Memory B cell (primary cell): Measurements from ENCODE around the gene CSTPP1.
"Not testable (repeated sequence)": the region's sequence is repeated elsewhere in the genome, so short reads cannot be mapped to it uniquely, and the experiment has no call there.

Source experiments
- ATAC-seq: fragments of 150-1000 bp; cut with Tn5 transposase; 2 replicates; pipeline ENCODE4 v1.10.0; 2021; ENCODE audit warnings: low read depth, mild to moderate bottlenecking, moderate library complexity
- DNase-seq, 2 donors: peaks; one replicate each; pipeline ENCODE4 v3.0.0; 2022; ENCODE audit warnings: low spot score in 2 of 2
- H3K27ac Mint-ChIP-seq: one replicate; pipeline ENCODE4 v1.8.0; 2022; ENCODE audit warnings: mild to moderate bottlenecking, moderate library complexity, mixed read lengths
- H3K27me3 Mint-ChIP-seq: one replicate; pipeline ENCODE4 v1.8.0; 2022; ENCODE audit warnings: mixed read lengths
- H3K36me3 Mint-ChIP-seq: one replicate; pipeline ENCODE4 v1.8.0; 2022; ENCODE audit warnings: mild to moderate bottlenecking, mixed read lengths
- H3K4me1 Mint-ChIP-seq: one replicate; pipeline ENCODE4 v1.8.0; 2022; ENCODE audit warnings: mixed read lengths
- H3K4me3 Mint-ChIP-seq: one replicate; pipeline ENCODE4 v1.8.0; 2022; ENCODE audit warnings: mild to moderate bottlenecking, moderate library complexity, mixed read lengths
- H3K9me3 Mint-ChIP-seq: one replicate; pipeline ENCODE4 v1.8.0; 2022; ENCODE audit warnings: mixed read lengths

Gene CSTPP1

DNA sequence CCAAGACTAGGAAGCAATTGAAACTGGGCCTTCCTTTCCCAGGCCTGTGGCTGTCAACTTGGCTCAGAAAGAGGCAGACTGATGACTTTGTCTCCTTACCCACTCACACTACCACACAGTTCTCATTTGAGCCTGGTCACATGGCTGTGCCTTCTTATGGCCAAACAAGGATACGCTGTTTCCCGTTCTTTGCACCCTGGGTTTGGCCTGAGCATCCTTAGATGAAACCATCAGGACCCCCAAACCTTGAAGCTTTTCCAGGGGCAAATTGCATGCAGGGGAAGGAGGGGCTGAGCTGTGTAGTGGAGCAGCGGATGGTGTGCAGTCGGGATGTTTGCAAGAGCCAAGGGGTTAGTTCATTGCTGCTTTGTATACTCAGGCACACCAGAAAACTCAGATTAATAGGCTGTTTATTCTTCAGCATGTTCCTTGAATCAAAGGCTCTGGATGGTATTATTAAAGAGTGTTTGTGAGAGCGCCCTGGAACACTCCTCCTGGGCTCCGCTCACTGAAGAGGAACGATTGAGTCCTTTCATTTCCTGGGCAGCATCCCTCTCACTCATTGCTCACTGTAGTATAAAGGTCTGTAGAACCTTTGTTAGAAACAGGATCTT lies 170.3 kb downstream of the CSTPP1 start:
- no peaks in the 10 kb centered on the region for H3K27me3 Mint-ChIP-seq
- peaks cover 8% of the 10 kb centered on the region for H3K4me1 Mint-ChIP-seq
- H3K36me3 Mint-ChIP-seq = no peaks in the 10 kb centered on the region
- ATAC-seq (no peak), DNase-seq (no peak)
- H3K9me3 Mint-ChIP-seq = no peaks in the 10 kb centered on the region
- H3K27ac Mint-ChIP-seq = no peak overlapping the region
- H3K4me3 Mint-ChIP-seq = no peak overlapping the region

DNA sequence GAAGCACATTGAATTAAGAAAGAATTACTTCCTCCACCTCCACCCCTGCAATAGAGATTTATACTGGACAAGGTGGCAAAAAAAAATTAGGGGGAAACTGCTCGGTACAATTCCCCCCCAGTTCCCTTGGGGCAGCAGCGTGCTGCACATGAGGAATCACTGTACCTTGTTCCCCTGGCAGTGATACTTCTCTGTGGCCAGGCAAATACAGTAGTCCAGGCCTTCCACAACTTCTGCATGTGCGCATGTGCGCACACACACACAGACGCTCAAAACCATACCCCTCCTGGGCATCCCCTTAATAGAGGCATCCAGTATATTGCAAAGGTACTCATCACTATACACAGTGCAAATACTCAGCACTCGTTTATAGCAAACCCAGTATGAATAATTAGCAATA lies 171.2 kb downstream of the CSTPP1 start:
- DNase-seq (no peak), ATAC-seq (no peak)
- no peaks in the 10 kb centered on the region for H3K9me3 Mint-ChIP-seq
- H3K27ac Mint-ChIP-seq = no peak overlapping the region
- H3K4me3 Mint-ChIP-seq = no peak overlapping the region
- no peaks in the 10 kb centered on the region for H3K27me3 Mint-ChIP-seq
- peaks cover 8% of the 10 kb centered on the region for H3K4me1 Mint-ChIP-seq
- no peaks in the 10 kb centered on the region for H3K36me3 Mint-ChIP-seq

DNA sequence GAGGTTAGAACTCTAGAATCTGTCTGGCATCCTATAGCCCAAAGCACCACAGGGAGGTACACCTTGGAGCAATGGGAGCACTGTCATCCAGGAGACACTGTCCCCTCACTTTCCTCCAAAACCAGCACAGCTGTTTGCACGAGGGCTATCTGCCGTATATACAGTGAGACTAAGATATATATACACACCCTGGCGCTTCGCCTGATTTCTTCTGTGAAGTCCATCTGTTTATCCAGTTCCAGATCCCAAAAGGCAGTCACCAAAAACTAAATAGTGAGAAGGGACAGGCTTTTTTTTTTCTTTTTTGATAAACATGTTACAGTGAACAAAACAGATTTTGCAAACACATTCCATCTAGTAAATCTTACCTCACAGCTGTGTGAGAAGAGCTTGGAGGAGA lies 171.7 kb downstream of the CSTPP1 start:
- Mint-ChIP-seq H3K27me3 (no peaks in the 10 kb centered on the region), H3K9me3 (no peaks in the 10 kb centered on the region), H3K4me3 (no peak overlapping the region), H3K27ac (no peak overlapping the region), H3K4me1 (peaks cover 8% of the 10 kb centered on the region), H3K36me3 (peaks cover 2% of the 10 kb centered on the region)
- ATAC-seq (no peak), DNase-seq (no peak)

DNA sequence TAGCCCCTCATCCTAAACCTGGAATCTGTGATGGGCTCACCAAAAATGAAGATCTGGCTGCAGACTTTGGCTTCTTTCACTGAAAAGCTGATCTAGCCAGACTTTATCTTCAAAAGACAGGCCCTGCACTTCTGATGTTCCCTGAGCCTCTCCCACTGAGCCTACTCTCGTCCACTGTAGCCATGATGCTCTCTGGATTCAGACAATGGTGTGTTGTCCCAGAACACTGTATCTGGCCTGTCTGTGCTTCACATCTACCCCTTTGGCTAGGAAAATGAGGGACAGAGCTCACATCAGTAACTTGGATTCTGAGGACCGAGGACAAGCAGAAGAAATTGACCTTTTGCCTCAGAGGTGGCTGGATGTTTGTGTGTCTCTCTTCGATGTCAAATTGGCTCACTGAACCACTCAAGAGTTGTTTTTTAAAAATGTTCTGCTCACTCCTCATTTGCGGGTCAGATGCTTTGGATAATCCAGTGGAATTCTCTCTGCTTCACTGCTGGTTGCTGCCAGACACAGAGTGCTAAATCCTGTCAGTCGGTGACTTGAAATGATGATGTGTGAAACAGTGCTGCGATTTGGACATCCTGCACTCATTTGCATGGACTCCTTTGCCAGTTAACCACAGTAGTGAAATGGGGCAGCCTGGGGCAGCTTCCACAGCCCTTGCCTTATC lies 172.6 kb downstream of the CSTPP1 start:
- peaks cover 2% of the 10 kb centered on the region for H3K36me3 Mint-ChIP-seq
- no peaks in the 10 kb centered on the region for H3K9me3 Mint-ChIP-seq

DNA sequence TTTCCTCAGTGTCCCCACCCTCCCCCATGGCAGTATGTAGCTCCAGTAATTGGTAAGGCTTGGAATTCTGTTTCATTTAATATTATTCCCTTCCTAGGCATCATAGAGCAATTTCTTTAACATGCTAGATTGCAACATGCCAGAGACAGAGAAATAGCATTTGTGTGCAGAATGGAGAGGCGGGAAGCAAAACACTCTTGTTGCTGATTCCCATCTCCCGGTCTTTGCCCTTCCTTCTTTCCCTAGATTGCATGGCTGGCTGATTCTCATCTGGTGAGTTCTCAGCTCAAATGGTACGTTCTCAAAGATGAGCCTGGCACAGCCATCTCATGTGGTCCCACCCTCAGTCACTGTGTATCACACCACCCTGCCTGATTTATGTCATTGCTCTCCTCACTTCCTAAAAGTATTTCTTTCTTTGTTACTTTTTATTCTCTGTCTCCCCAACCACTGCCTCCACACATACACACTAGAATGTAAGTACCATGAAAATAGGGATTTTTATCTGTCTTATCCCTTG lies 173.2 kb downstream of the CSTPP1 start:
- Mint-ChIP-seq H3K27me3 (no peaks in the 10 kb centered on the region), H3K4me1 (peaks cover 8% of the 10 kb centered on the region), H3K9me3 (no peaks in the 10 kb centered on the region), H3K4me3 (no peak overlapping the region), H3K27ac (no peak overlapping the region), H3K36me3 (peaks cover 2% of the 10 kb centered on the region)
- no peak for DNase-seq
- ATAC-seq = no peak

More for the DNA sequence above, 172.6 kb downstream of the CSTPP1 start:
- peaks cover 8% of the 10 kb centered on the region for H3K4me1 Mint-ChIP-seq
- DNase-seq (no peak), ATAC-seq (no peak)
- H3K4me3 Mint-ChIP-seq = no peak overlapping the region
- H3K27ac Mint-ChIP-seq = no peak overlapping the region
- no peaks in the 10 kb centered on the region for H3K27me3 Mint-ChIP-seq

DNA sequence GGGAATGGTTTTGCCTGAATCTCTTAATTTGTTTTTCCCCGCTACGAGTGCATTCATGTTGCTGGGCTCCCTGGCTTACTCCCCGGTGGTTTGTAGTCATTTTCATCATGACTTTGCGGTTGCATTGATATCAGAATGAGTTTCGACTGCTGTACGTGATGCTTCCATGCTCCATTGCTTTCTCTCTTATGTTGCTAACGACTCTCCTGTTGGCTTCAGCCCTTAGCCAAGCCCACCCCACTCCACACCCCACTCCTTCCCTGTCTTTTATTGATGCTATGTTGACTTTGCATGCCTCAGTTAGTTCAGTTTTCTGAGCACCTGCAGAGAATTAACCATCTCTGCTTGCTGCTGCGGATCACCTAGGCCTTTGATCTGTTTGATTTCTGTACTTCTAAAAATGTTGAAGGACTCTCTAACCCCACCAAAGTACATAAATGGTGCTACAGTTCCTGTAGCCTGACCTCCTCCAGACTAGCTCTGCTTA lies 174.8 kb downstream of the CSTPP1 start:
- H3K27me3 Mint-ChIP-seq = no peaks in the 10 kb centered on the region
- peak; percentile 43 for ATAC-seq

DNA sequence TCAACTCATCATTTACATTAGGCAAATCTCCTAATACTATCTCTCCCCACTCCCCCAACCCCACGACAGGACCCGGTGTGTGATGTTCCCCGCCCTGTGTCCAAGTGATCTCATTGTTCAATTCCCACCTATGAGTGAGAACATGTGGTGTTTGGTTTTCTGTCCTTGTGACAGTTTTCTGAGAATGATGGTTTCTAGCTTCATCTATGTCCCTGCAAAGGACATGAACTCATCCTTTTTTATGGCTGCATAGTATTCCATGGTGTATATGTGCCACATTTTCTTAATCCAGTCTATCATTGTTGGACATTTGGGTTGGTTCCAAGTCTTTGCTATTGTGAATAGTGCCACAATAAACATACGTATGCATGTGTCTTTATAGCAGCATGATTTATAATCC lies 176.4 kb downstream of the CSTPP1 start:
- not testable (repeated sequence) for ATAC-seq, H3K9me3 Mint-ChIP-seq

More for the DNA sequence above, 174.8 kb downstream of the CSTPP1 start:
- Mint-ChIP-seq H3K27ac (no peak overlapping the region), H3K4me3 (no peak overlapping the region), H3K9me3 (no peaks in the 10 kb centered on the region), H3K4me1 (peaks cover 8% of the 10 kb centered on the region), H3K36me3 (peaks cover 6% of the 10 kb centered on the region)
- no peak for DNase-seq

DNA sequence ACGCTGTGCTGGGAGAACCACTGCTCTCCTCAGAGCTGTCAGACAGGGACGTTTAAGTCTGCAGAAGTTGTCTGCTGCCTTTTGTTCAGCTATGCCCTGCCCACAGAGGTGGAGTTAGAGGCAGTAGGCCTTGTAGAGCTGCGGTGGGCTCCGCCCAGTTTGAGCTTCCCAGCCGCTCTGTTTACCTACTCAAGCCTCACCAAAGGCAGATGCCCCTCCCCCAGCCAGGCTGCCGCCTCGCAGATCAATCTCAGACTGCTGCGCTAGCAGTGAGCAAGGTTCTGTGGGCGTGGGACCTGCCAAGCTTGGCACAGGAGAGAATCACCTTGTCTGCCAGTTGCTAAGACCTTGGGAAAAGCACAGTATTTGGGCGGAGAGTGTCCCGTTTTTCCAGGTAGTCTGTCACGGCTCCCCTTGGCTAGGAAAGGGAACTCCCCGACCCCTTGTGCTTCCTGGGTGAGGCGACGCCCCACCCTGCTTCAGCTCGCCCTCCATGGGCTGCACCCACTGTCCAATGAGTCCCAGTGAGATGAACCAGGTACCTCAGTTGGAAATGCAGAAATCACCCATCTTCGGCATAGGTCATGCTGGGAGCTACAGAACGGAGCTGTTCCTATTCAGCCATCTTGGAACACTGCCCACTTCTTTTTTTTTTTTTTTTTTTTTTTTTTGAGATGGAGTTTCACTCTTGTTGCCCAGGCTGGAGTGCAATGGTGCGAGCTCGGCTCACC lies 182.6 kb downstream of the CSTPP1 start:
- not testable (repeated sequence) for ATAC-seq, H3K27me3 Mint-ChIP-seq, H3K4me1 Mint-ChIP-seq, DNase-seq, H3K9me3 Mint-ChIP-seq, H3K4me3 Mint-ChIP-seq, H3K27ac Mint-ChIP-seq
- peaks cover 12% of the 10 kb centered on the region for H3K36me3 Mint-ChIP-seq

More for the DNA sequence above, 176.4 kb downstream of the CSTPP1 start:
- not testable (repeated sequence) for H3K4me3 Mint-ChIP-seq, H3K4me1 Mint-ChIP-seq, H3K27ac Mint-ChIP-seq, H3K36me3 Mint-ChIP-seq, DNase-seq, H3K27me3 Mint-ChIP-seq

DNA sequence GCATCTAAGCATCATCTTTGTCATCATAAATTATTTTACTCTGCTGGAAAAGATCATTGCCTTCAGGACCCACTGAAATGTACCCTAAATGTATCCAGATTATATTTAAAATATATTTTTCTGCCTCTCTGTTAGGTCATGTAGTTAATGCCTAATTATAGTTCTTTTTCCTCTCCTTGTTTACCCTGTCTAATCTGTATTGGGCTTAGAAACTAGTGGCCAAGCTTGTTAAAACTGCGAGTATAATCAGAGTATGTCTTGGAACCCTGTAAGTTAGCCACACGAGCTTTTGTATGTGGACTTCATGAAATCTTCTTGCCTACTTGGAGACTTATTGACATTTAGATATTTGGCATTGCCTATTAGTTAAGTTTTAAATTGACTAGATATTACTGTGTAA lies 184.5 kb downstream of the CSTPP1 start:
- ATAC-seq = no peak
- no peak for DNase-seq
- Mint-ChIP-seq H3K9me3 (no peaks in the 10 kb centered on the region), H3K4me1 (no peaks in the 10 kb centered on the region), H3K27me3 (no peaks in the 10 kb centered on the region), H3K4me3 (no peak overlapping the region), H3K27ac (no peak overlapping the region), H3K36me3 (peaks cover 8% of the 10 kb centered on the region)

DNA sequence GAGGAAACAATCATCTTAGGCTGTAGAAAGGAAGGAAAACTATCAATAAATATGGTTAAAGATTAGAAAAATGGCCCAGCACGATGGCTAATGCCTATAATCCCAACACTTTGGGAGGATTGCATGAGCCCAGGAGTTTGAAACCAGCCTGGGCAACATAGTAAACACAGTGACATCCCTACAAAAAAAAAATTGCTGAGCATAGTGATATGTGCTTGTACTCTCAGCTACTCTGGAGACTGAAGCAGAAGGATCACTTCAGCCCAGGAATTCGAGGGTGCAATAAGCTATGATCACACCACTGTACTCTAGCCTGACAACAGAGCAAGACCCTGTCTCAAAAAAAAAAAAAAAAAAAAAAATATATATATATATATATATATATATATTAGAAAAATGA lies 185.2 kb downstream of the CSTPP1 start:
- Mint-ChIP-seq H3K9me3 (no peaks in the 10 kb centered on the region), H3K36me3 (peaks cover 8% of the 10 kb centered on the region), H3K27ac (no peak overlapping the region), H3K4me1 (no peaks in the 10 kb centered on the region), H3K27me3 (no peaks in the 10 kb centered on the region), H3K4me3 (no peak overlapping the region)
- ATAC-seq (no peak), DNase-seq (no peak)

DNA sequence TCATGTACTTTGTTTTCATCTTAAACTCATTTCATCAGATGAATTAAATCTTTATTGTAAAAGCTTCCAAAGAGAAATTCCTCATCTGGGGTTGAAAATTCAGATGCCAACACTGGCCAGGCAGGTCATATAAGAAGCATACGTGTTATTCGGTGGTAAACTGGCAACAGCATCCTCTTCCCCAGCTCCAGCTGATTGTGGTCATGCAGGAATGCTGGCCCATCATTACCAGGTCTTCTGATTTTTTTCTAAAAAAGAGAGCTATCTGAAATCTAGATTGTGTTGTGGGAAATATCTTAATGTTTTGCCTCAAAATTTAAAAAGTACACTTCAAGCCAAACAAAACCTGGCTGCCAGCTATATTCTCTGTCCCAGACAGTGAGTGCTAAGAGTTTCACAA lies 186.5 kb downstream of the CSTPP1 start:
- Mint-ChIP-seq H3K27me3 (no peaks in the 10 kb centered on the region), H3K4me3 (no peak overlapping the region), H3K4me1 (no peaks in the 10 kb centered on the region), H3K9me3 (no peaks in the 10 kb centered on the region), H3K27ac (no peak overlapping the region), H3K36me3 (peaks cover 5% of the 10 kb centered on the region)
- ATAC-seq (no peak), DNase-seq (no peak)

DNA sequence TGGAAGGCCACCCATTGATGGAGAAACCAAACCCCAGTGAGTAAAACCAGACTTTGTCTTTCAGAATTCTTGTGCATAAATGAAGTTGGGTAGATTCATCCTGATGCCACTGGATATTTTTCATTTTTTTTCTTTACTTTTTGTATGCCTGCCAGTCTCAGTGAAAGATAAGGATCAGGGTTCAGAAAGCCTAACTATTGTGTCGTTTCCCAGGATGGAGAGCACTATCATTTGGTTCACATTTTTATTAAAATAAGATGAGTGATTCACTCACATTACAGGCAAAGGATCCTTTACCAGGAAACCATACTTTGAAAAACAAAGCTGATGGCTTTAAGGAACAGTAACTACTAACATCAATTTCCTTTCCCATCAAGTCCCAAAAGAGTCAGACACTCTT lies 188.1 kb downstream of the CSTPP1 start:
- no peak overlapping the region for H3K27ac Mint-ChIP-seq
- H3K36me3 Mint-ChIP-seq = no peaks in the 10 kb centered on the region
- ATAC-seq = no peak
- no peaks in the 10 kb centered on the region for H3K27me3 Mint-ChIP-seq
- H3K4me3 Mint-ChIP-seq = no peak overlapping the region
- H3K9me3 Mint-ChIP-seq = no peaks in the 10 kb centered on the region
- DNase-seq = no peak
- no peaks in the 10 kb centered on the region for H3K4me1 Mint-ChIP-seq

DNA sequence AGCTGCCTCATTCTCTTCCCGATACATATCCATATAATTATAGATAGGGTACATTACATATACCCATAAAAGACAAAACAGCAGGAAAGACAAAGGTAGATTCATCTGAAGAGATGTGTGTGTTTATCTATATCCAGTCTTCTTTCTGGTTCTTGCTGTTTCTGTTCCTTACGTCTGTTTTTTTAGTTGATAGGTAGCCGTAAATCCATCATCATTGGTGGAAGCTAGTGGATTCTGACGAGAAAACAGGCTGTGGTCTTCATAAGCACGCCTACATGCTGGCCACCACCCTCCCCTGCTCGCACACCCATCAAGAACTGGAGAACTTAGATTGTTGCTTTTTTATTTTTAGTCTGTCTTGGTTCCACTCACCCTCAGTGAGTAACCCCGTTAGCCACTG lies 188.5 kb downstream of the CSTPP1 start:
- no peaks in the 10 kb centered on the region for H3K4me1 Mint-ChIP-seq
- H3K27me3 Mint-ChIP-seq = no peaks in the 10 kb centered on the region
- DNase-seq (no peak), ATAC-seq (no peak)
- H3K4me3 Mint-ChIP-seq = no peak overlapping the region
- no peak overlapping the region for H3K27ac Mint-ChIP-seq
- H3K36me3 Mint-ChIP-seq = no peaks in the 10 kb centered on the region
- H3K9me3 Mint-ChIP-seq = no peaks in the 10 kb centered on the region

DNA sequence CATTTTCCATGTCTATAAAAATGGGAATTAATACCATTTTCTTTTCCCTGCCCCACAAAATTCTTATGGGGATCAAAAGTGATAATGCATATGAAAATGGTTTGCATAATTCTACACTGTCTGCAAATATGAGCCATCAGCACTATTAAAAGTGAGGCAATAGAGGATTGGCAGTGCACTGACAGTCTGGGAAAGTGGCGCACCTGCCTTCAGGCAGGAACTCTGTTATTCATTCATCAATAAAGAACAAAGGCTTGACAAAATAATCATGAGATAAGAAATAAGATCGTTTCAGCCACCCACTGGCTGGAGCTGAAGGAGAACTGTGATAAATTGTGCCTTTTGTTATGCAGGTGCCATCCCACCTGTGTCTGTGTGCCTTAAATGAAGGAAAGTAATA lies 190.7 kb downstream of the CSTPP1 start:
- H3K9me3 Mint-ChIP-seq = no peaks in the 10 kb centered on the region
- ATAC-seq = no peak
- no peaks in the 10 kb centered on the region for H3K4me1 Mint-ChIP-seq
- DNase-seq = no peak
- no peaks in the 10 kb centered on the region for H3K27me3 Mint-ChIP-seq
- H3K27ac Mint-ChIP-seq = no peak overlapping the region
- H3K36me3 Mint-ChIP-seq = no peaks in the 10 kb centered on the region
- no peak overlapping the region for H3K4me3 Mint-ChIP-seq
